Astrocyte (in vitro differentiated cells and primary cell): ENCODE data around the gene ZNF525.

ENCODE experiments used
- CTCF ChIP-seq: IDR thresholded peaks from 2 replicates; pipeline ENCODE4 v1.5.1; 2011; ENCODE audit warnings: low read depth, mild to moderate bottlenecking, inconsistent platforms, low read length, moderate library complexity; ENCODE audit not compliant: insufficient read depth
- EZH2 ChIP-seq: IDR thresholded peaks from 2 replicates; pipeline ENCODE4 v1.6.1; 2012; ENCODE audit warnings: mild to moderate bottlenecking, low read length, inconsistent platforms; ENCODE audit not compliant: insufficient read depth

- TF ChIP-seq CTCF (no peak), EZH2 (no peak)
These were observed 23.4 kb downstream of the ZNF525 start for GRCh38 chr19:53388904-53389303.
